H9 (cell line): Measurements from ENCODE around the gene TMEM141. TPM values are rescaled to one million over a fixed set of nuclear protein-coding genes. Genes with fewer than 3 reads are reported as not detected.

Experiments
- DNase-seq: peaks from one replicate; pipeline ENCODE4 v3.0.0-alpha.2; 2017
- H2AFZ ChIP-seq: one replicate; pipeline ENCODE4 v1.6.1; 2013; ENCODE audit warnings: mild to moderate bottlenecking, low read length, control low read depth, moderate library complexity
- H2AK5ac ChIP-seq: 2 replicates; pipeline ENCODE4 v1.6.1; 2013; ENCODE audit warnings: low read length, control low read depth, mixed read lengths; ENCODE audit not compliant: insufficient read length
- H2BK120ac ChIP-seq: one replicate; pipeline ENCODE4 v1.6.1; 2013; ENCODE audit warnings: low read depth, mild to moderate bottlenecking, low read length, control low read depth, inconsistent platforms; ENCODE audit not compliant: poor library complexity, severe bottlenecking
- H2BK12ac ChIP-seq: 2 replicates; pipeline ENCODE4 v1.6.1; 2013; ENCODE audit warnings: low read length, control low read depth, mixed read lengths, low read depth; ENCODE audit not compliant: insufficient read length
- H2BK15ac ChIP-seq: 2 replicates; pipeline ENCODE4 v1.6.1; 2013; ENCODE audit warnings: low read depth, low read length, control low read depth
- H2BK20ac ChIP-seq: one replicate; pipeline ENCODE4 v1.6.1; 2013; ENCODE audit warnings: low read depth, mild to moderate bottlenecking, low read length, control low read depth, inconsistent platforms; ENCODE audit not compliant: poor library complexity, severe bottlenecking
- H2BK5ac ChIP-seq: 2 replicates; pipeline ENCODE4 v1.6.1; 2013; ENCODE audit warnings: low read length, control low read depth, mixed read lengths; ENCODE audit not compliant: insufficient read length
- H3K14ac ChIP-seq: 2 replicates; pipeline ENCODE4 v1.6.1; 2013; ENCODE audit warnings: low read length, control low read depth; ENCODE audit not compliant: insufficient read depth
- H3K18ac ChIP-seq: 2 replicates; pipeline ENCODE4 v1.6.1; 2013; ENCODE audit warnings: low read depth, mild to moderate bottlenecking, mixed read lengths, low read length, control low read depth; ENCODE audit not compliant: insufficient read length
- H3K23ac ChIP-seq: 2 replicates; pipeline ENCODE4 v1.6.1; 2013; ENCODE audit warnings: low read length, control low read depth, mixed read lengths, low read depth; ENCODE audit not compliant: insufficient read length
- H3K23me2 ChIP-seq: 2 replicates; pipeline ENCODE4 v1.6.1; 2013; ENCODE audit warnings: low read depth, mild to moderate bottlenecking, mixed read lengths, low read length, control low read depth; ENCODE audit not compliant: insufficient read length, poor library complexity, severe bottlenecking
- H3K27ac ChIP-seq: 2 replicates; pipeline ENCODE4 v1.5.1; 2013; ENCODE audit warnings: low read length, control low read depth, mixed read lengths, low read depth; ENCODE audit not compliant: insufficient read length
- H3K27me3 ChIP-seq: 2 replicates; pipeline ENCODE4 v1.6.1; 2013; ENCODE audit warnings: low read length, control low read depth, inconsistent platforms; ENCODE audit not compliant: insufficient read depth
- H3K4ac ChIP-seq: 2 replicates; pipeline ENCODE4 v1.6.1; 2013; ENCODE audit warnings: low read depth, mild to moderate bottlenecking, control low read depth, inconsistent platforms, low read length, moderate library complexity
- H3K4me1 ChIP-seq: 2 replicates; pipeline ENCODE4 v1.6.1; 2013; ENCODE audit warnings: low read length, control low read depth, inconsistent platforms; ENCODE audit not compliant: insufficient read depth
- H3K4me2 ChIP-seq: 2 replicates; pipeline ENCODE4 v1.6.1; 2013; ENCODE audit warnings: low read length, control low read depth, mixed read lengths; ENCODE audit not compliant: insufficient read length, insufficient read depth
- H3K56ac ChIP-seq: 2 replicates; pipeline ENCODE4 v1.6.1; 2013; ENCODE audit warnings: low read depth, mild to moderate bottlenecking, mixed read lengths, low read length, control low read depth; ENCODE audit not compliant: insufficient read length
- H3K79me1 ChIP-seq: 2 replicates; pipeline ENCODE4 v1.6.1; 2013; ENCODE audit warnings: low read depth, mild to moderate bottlenecking, moderate library complexity, low read length, control low read depth, inconsistent platforms; ENCODE audit not compliant: insufficient read depth, poor library complexity, severe bottlenecking
- H3K79me2 ChIP-seq: 2 replicates; pipeline ENCODE4 v1.6.1; 2013; ENCODE audit warnings: low read length, control low read depth, inconsistent platforms; ENCODE audit not compliant: insufficient read depth
- H3K9ac ChIP-seq: 2 replicates; pipeline ENCODE4 v1.6.1; 2013; ENCODE audit warnings: low read length, control low read depth, mixed read lengths; ENCODE audit not compliant: insufficient read length; ENCODE audit errors: extremely low read depth
- H3K9me3 ChIP-seq: one replicate; pipeline ENCODE4 v1.6.1; 2013; ENCODE audit warnings: low read depth, low read length, inconsistent platforms; ENCODE audit not compliant: control insufficient read depth
- H3T11ph ChIP-seq: one replicate; pipeline ENCODE4 v1.6.1; 2013; ENCODE audit warnings: mild to moderate bottlenecking, low read length, control low read depth, inconsistent platforms
- H4K20me1 ChIP-seq: one replicate; pipeline ENCODE4 v1.6.1; 2013; ENCODE audit not compliant: control insufficient read depth, insufficient read length, insufficient read depth
- H4K5ac ChIP-seq: 2 replicates; pipeline ENCODE4 v1.6.1; 2013; ENCODE audit warnings: low read depth, mild to moderate bottlenecking, mixed read lengths, low read length, control low read depth; ENCODE audit not compliant: insufficient read length
- H4K8ac ChIP-seq: replicated peaks from 2 replicates; pipeline ENCODE4 v1.6.1; 2013; ENCODE audit warnings: low read length, control low read depth, mixed read lengths, low read depth; ENCODE audit not compliant: insufficient read length
- H4K91ac ChIP-seq: 2 replicates; pipeline ENCODE4 v1.6.1; 2013; ENCODE audit warnings: low read depth, mild to moderate bottlenecking, moderate library complexity, mixed read lengths, low read length, control low read depth; ENCODE audit not compliant: insufficient read length
- H3K27ac Mint-ChIP-seq, 3 experiments: 2 replicates in 2 of 3; 3 replicates in 1 of 3; pipeline ENCODE4 v1.8.0; 2020 to 2021; ENCODE audit warnings: mixed read lengths in 3 of 3, mild to moderate bottlenecking in 1 of 3, moderate library complexity in 1 of 3
- H3K27me3 Mint-ChIP-seq: 2 replicates; pipeline ENCODE4 v1.8.0; 2021; ENCODE audit warnings: low read depth, mild to moderate bottlenecking, moderate library complexity, mixed read lengths
- H3K36me3 Mint-ChIP-seq, 3 experiments: 2 replicates in 2 of 3; 3 replicates in 1 of 3; pipeline ENCODE4 v1.8.0; 2020 to 2021; ENCODE audit warnings: low read depth in 3 of 3, mixed read lengths in 3 of 3; ENCODE audit not compliant: insufficient read depth in 1 of 3
- H3K4me1 Mint-ChIP-seq, 2 experiments: 2 replicates each; pipeline ENCODE4 v1.8.0; 2020; ENCODE audit warnings: mixed read lengths in 2 of 2
- H3K4me3 Mint-ChIP-seq, 2 experiments: 2 replicates in 1 of 2; 3 replicates in 1 of 2; pipeline ENCODE4 v1.8.0; 2020 to 2021; ENCODE audit warnings: mild to moderate bottlenecking in 2 of 2, mixed read lengths in 2 of 2, moderate library complexity in 1 of 2
- H3K9me3 Mint-ChIP-seq, 2 experiments: 2 replicates in 1 of 2; 3 replicates in 1 of 2; pipeline ENCODE4 v1.8.0; 2020; ENCODE audit warnings: mild to moderate bottlenecking in 2 of 2, mixed read lengths in 2 of 2, moderate library complexity in 1 of 2
- CTCF ChIP-seq: fragments of 200-600 bp; sonication (generic); conservative IDR thresholded peaks from 3 replicates; pipeline ENCODE4 v1.8.0; 2021; ENCODE audit warnings: antibody characterized with exemption, mild to moderate bottlenecking
- WGBS: extraction: QIAGEN DNeasy Blood & Tissue Kit; methylation state at CpG from one replicate; pipeline ENCODE4 v1.1.7; 2013; ENCODE audit warnings: missing lambda C conversion rate, low lambda C conversion rate, mixed read lengths; ENCODE audit not compliant: insufficient read length; ENCODE audit errors: extremely low coverage; 5-methylcytosine and 5-hydroxymethylcytosine counted together
- total RNA-seq: library from RNA; stranded (reverse); gene quantifications from 2 replicates; pipeline ENCODE4 v1.2.1, GENCODE V29; 2021

Gene TMEM141
- total RNA-seq, 1 experiment from 2014 or later, result 55.2 TPM

- no peak overlapping the region for H4K5ac ChIP-seq
- H3K36me3 Mint-ChIP-seq, result peaks cover 11 to 42% (median 38%) of the 10 kb centered on the region in 3 experiments; a peak in 6 of 7 replicates
- H3K79me2 ChIP-seq, result peaks cover 4% of the 10 kb centered on the region; the same call in 1 of the 2 replicates
Measured at GRCh38 chr9:136825295-136826187, 34.4 kb downstream of the TMEM141 start.

More at GRCh38 chr9:136825295-136826187, 34.4 kb downstream of the TMEM141 start:
- Histone ChIP-seq H2BK12ac (no peak overlapping the region), H3K79me1 (peaks cover 4% of the 10 kb centered on the region), H3K23ac (no peak overlapping the region), H2BK15ac (no peak overlapping the region), H2BK120ac (no peak overlapping the region), H3T11ph (no peak overlapping the region), H4K91ac (no peak overlapping the region), H3K9me3 (no peaks in the 10 kb centered on the region), H3K4me2 (no peak overlapping the region), H3K23me2 (peaks cover 10% of the 10 kb centered on the region), H3K18ac (no peak overlapping the region), H4K8ac (no peak overlapping the region), H3K27me3 (no peaks in the 10 kb centered on the region), H2AFZ (no peak overlapping the region), H4K20me1 (no peaks in the 10 kb centered on the region), H2AK5ac (no peak overlapping the region), H2BK5ac (no peak overlapping the region), H2BK20ac (no peak overlapping the region), H3K4ac (no peak overlapping the region), H3K14ac (no peak overlapping the region), H3K56ac (no peak overlapping the region), H3K4me1 (peaks cover 3% of the 10 kb centered on the region), H3K27ac (no peak overlapping the region), H3K9ac (no peak overlapping the region)
- no CpG with 5 or more reads among the region's 44 CpGs for WGBS
- Mint-ChIP-seq H3K9me3 (no peaks in the 10 kb centered on the region), H3K4me3 (no peak overlapping the region), H3K27ac (no peak overlapping the region), H3K27me3 (no peaks in the 10 kb centered on the region), H3K4me1 (peaks cover 7 to 20% of the 10 kb centered on the region in 2 experiments)
- TF ChIP-seq CTCF, result no peak
- DNase-seq, result no peak
